ENCODE data around the gene NECAB3.

DNA sequence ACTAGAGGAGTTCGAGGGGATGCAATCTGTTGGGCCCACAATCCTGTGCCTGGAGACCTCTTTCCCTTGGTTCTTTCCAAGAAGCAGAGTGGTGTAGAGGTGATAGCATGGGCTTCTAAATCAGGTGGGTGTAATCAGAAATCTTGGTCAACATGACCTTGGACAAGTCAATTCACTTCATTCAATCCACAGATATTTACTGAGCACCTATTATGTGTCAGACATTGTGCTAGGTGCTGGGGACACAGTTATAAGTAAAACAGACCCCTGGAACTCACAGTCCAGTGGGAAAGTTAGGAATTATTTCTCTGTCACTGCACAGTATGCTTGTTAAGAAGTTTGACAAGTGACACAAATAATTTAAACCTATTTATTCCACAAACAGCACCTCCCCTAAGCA lies 15.3 kb upstream of the NECAB3 start:
- no peak for TF ChIP-seq YY1 (IDR thresholded peaks at IDR 0.05; ENCODE audit: insufficient read depth, insufficient read length)
- TF ChIP-seq SUZ12 (IDR thresholded peaks at IDR 0.05; ENCODE audit: extremely low read depth, insufficient read depth, insufficient read length), result no peak
- no peak for TF ChIP-seq ZNF274 (IDR thresholded peaks at IDR 0.05; ENCODE audit: low read depth, low read length)
